ENCODE measurements around the gene MVB12B. TPM values are rescaled to one million over a fixed set of nuclear protein-coding genes. Genes with fewer than 3 reads are reported as not detected.
A peak's percentile ranks its signal among the peaks of the same experiment; 100 is the strongest.

Gene MVB12B
- total RNA-seq, 1 experiment from 2014 or later = 5.7 TPM

GRCh38 chr9:126511411-126511810 lies 184.8 kb downstream of the MVB12B start:
- Mint-ChIP-seq H3K27ac (no peak overlapping the region), H3K9me3 (no peaks in the 10 kb centered on the region), H3K36me3 (no peaks in the 10 kb centered on the region), H3K4me3 (no peak overlapping the region), H3K4me1 (peaks cover 14% of the 10 kb centered on the region), H3K27me3 (ENCODE audit: low read depth) (peaks cover 6% of the 10 kb centered on the region)
- no peak for ATAC-seq
- ChIA-PET POLR2A (no interaction called here), CTCF (interaction anchor here (1.2 to 17.5 kb wide), 4 partner anchors 11 to 270 kb away, joined by 5 to 296 read pairs (median 79); no protein-coding TSS in a partner anchor)
- no peak for DNase-seq (ENCODE audit: low spot score)
- no peak for TF ChIP-seq FOXP1 (CRISPR knock-in tag; IDR thresholded peaks at IDR 0.05; ENCODE audit: borderline replicate concordance)
- TF ChIP-seq, protein P1, sequence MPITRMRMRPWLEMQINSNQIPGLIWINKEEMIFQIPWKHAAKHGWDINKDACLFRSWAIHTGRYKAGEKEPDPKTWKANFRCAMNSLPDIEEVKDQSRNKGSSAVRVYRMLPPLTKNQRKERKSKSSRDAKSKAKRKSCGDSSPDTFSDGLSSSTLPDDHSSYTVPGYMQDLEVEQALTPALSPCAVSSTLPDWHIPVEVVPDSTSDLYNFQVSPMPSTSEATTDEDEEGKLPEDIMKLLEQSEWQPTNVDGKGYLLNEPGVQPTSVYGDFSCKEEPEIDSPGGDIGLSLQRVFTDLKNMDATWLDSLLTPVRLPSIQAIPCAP (CRISPR knock-in tag; IDR thresholded peaks at IDR 0.05) = no peak
- no peak for TF ChIP-seq TEAD1 (CRISPR knock-in tag; IDR thresholded peaks at IDR 0.05)
- no peak for TF ChIP-seq KAT7 (CRISPR knock-in tag; IDR thresholded peaks at IDR 0.05; ENCODE audit: borderline replicate concordance)

DNA sequence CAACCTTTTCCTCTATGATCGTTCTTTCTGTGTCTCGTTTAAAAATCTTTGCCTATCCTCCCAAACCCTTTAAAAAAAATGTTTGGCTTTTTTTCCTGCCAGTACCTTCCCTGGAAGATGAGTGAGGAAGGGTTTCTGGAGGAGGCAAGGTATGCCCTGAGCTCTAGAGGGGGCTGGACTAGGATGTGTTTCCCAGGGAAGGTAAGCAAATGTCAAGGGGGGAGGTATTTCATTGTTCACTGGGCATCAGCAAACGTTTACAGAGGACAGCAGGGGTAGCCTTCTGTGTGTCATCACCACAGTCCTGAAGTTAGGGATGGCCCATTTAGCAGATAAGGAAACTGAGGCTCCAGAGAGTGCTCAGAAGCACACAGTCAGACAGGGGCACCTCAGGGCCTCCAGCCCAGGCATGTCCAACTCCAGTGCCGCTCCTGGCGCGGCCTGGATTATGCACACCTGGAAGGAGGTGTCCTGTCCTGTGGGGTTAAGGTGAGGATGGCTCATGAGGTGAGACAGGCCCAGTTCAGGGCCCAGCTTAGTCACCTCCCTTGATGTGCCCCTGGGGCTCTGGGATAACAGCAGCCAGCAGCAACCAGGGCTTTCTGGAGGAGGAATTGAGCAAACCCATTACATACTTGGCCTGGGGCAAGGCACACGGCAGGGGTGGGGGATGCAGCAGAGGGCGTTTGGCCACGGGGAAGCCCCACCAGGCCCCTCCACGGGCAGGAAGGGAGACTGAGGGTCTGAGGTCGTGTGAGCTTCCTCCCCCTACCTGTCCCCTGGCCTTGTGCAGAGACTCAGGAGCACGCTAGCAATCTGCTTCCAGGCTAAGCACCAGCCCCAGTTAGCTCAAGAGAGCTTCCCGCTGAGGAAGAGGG lies 186.8 kb downstream of the MVB12B start:
- POLR2A ChIA-PET = interaction anchor here (0.5 to 1.0 kb wide), 3 partner anchors 17 to 96 kb away, joined by 3 to 5 read pairs (median 4); no protein-coding TSS in a partner anchor

DNA sequence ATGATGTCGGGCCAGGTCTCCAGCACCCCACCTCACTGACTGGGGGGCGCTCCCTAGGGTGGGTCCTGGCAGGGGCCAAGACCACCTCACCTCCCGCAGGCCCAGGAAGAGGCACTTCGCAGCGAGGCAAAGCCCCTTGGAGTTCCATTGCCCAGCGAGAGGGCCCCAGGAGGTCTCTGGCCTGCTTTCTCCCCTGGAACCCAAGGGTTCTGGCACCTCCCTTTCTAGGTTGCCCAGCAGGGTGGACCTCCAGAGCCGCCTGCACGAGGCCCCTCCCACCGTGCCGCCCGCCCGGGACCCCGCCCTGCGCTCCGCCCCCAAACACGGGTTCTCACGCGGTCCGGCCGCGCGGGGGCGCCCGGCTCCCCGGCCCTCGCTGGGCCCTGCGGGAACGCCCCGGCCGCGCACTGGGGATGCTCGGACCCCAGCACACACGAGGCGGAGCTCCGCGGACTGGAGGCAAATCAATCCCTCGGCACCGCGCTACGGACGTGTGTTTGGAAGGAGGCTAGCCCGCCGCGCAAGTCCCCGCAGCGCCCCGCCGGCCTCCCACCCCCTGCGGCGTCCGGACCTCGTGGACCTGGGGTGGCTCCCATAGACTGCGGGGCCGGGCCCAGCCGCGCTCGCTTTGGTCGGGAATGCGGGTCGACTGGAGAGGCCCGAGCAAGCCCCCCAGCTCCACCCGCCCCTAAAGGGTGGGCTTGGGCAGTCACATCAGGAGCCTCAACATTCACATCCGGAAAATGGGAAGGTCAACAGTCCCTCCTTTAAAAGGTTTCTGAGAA lies 187.6 kb downstream of the MVB12B start:
- Mint-ChIP-seq H3K27me3 (ENCODE audit: low read depth) (peaks cover 20% of the 10 kb centered on the region), H3K27ac (no peak overlapping the region), H3K4me1 (peaks cover 34% of the 10 kb centered on the region), H3K9me3 (no peaks in the 10 kb centered on the region), H3K4me3 (peak overlapping the region; percentile 48), H3K36me3 (no peaks in the 10 kb centered on the region)
- ChIA-PET CTCF (interaction anchor here (0.6 to 17.5 kb wide), 21 partner anchors 10 to 268 kb away, joined by 3 to 296 read pairs (median 4); no protein-coding TSS in a partner anchor), POLR2A (interaction anchor here (0.5 to 1.0 kb wide), 2 partner anchors 44 to 1425 kb away, joined by 3 read pairs; no protein-coding TSS in a partner anchor)
- DNase-seq (ENCODE audit: low spot score) (peak; percentile 86), ATAC-seq (peak; percentile 85)
- no peak for TF ChIP-seq ZNF671 (CRISPR knock-in tag; IDR thresholded peaks at IDR 0.05)
- TF ChIP-seq, protein P2, sequence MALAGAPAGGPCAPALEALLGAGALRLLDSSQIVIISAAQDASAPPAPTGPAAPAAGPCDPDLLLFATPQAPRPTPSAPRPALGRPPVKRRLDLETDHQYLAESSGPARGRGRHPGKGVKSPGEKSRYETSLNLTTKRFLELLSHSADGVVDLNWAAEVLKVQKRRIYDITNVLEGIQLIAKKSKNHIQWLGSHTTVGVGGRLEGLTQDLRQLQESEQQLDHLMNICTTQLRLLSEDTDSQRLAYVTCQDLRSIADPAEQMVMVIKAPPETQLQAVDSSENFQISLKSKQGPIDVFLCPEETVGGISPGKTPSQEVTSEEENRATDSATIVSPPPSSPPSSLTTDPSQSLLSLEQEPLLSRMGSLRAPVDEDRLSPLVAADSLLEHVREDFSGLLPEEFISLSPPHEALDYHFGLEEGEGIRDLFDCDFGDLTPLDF (CRISPR knock-in tag; IDR thresholded peaks at IDR 0.05) = no peak
- TF ChIP-seq FOXP4 (CRISPR knock-in tag; IDR thresholded peaks at IDR 0.05) = no peak
- no peak for TF ChIP-seq JAZF1 (CRISPR knock-in tag; IDR thresholded peaks at IDR 0.05)
- no peak for TF ChIP-seq STAT6 (CRISPR knock-in tag; conservative IDR thresholded peaks at IDR 0.05; ENCODE audit: low read depth)
- TF ChIP-seq NFATC4 (CRISPR knock-in tag; IDR thresholded peaks at IDR 0.05) = no peak
- TF ChIP-seq, protein P3, sequence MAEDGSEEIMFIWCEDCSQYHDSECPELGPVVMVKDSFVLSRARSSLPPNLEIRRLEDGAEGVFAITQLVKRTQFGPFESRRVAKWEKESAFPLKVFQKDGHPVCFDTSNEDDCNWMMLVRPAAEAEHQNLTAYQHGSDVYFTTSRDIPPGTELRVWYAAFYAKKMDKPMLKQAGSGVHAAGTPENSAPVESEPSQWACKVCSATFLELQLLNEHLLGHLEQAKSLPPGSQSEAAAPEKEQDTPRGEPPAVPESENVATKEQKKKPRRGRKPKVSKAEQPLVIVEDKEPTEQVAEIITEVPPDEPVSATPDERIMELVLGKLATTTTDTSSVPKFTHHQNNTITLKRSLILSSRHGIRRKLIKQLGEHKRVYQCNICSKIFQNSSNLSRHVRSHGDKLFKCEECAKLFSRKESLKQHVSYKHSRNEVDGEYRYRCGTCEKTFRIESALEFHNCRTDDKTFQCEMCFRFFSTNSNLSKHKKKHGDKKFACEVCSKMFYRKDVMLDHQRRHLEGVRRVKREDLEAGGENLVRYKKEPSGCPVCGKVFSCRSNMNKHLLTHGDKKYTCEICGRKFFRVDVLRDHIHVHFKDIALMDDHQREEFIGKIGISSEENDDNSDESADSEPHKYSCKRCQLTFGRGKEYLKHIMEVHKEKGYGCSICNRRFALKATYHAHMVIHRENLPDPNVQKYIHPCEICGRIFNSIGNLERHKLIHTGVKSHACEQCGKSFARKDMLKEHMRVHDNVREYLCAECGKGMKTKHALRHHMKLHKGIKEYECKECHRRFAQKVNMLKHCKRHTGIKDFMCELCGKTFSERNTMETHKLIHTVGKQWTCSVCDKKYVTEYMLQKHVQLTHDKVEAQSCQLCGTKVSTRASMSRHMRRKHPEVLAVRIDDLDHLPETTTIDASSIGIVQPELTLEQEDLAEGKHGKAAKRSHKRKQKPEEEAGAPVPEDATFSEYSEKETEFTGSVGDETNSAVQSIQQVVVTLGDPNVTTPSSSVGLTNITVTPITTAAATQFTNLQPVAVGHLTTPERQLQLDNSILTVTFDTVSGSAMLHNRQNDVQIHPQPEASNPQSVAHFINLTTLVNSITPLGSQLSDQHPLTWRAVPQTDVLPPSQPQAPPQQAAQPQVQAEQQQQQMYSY (CRISPR knock-in tag; IDR thresholded peaks at IDR 0.05) = no peak
- TF ChIP-seq ZNF263 (CRISPR knock-in tag; IDR thresholded peaks at IDR 0.05; ENCODE audit: low read depth) = 0 out of 2 replicates have a peak, but pooled peaks have one; percentile 21

More for the DNA sequence above, 186.8 kb downstream of the MVB12B start:
- H3K4me1 Mint-ChIP-seq = peaks cover 31% of the 10 kb centered on the region
- no peaks in the 10 kb centered on the region for H3K36me3 Mint-ChIP-seq
- DNase-seq (ENCODE audit: low spot score) (no peak), ATAC-seq (peak; percentile 29)
- CTCF ChIA-PET = interaction anchor here (0.7 to 17.5 kb wide), 23 partner anchors 10 to 268 kb away, joined by 3 to 296 read pairs (median 4); no protein-coding TSS in a partner anchor
- H3K4me3 Mint-ChIP-seq = peak overlapping the region; percentile 48
- TF ChIP-seq, protein P4, sequence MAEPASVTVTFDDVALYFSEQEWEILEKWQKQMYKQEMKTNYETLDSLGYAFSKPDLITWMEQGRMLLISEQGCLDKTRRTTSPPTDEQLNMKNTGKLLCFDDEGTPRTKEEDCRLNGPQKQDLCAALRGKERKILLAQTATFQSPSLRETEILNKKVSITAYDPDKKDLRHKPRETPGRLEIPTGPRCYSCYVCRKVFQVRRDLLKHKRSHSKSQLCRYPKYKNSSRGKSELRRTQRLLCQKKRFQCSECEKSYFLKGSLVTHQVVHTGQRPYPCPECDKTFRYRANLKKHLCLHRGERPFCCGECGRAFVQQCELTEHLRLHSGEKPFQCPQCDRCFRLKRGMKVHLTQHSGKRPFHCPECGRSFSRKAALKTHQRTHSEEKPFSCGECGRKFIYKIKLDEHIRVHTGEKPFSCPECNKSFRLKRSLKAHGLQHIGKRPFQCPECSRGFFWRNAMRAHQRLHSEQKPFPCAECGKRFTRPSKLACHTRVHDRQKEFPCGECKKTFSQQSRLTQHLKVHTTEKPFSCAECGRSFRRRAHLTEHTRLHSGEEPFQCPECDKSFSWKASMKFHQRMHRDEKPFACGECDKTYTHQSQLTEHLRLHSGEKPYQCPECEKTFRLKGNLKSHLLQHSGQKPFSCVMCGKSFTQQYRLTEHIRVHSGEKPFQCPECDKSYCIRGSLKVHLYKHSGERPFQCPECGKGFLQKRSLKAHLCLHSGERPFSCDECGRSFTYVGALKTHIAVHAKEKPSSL (CRISPR knock-in tag; conservative IDR thresholded peaks at IDR 0.05) = no peak
- 0 out of 2 replicates have a peak, but pooled peaks have one; percentile 32 for TF ChIP-seq RELA (CRISPR knock-in tag; IDR thresholded peaks at IDR 0.05; ENCODE audit: borderline replicate concordance)
- H3K27me3 Mint-ChIP-seq (ENCODE audit: low read depth) = peaks cover 20% of the 10 kb centered on the region
- no peak overlapping the region for H3K27ac Mint-ChIP-seq
- H3K9me3 Mint-ChIP-seq = no peaks in the 10 kb centered on the region

All from WTC11 (cell line).